Eye (tissue), 1 donor: ENCODE results near the gene THOC5.

Experiments
- DNase-seq: peaks from one replicate; pipeline ENCODE4 v3.0.0-alpha.2; 2015

THOC5 gene

GRCh38 chr22:29470159-29470855, 83.2 kb downstream of the THOC5 start:
- DNase-seq: peak; percentile 87

GRCh38 chr22:29469755-29470154, 83.8 kb downstream of the THOC5 start:
- DNase-seq: no peak

- DNase-seq: no peak
Observed at GRCh38 chr22:29464581-29464980, 89.0 kb downstream of the THOC5 start.

- no peak for DNase-seq
Observed at GRCh38 chr22:29463629-29464028, 89.9 kb downstream of the THOC5 start.

GRCh38 chr22:29461263-29461662, 92.3 kb downstream of the THOC5 start:
- DNase-seq: no peak

GRCh38 chr22:29459773-29460172, 93.8 kb downstream of the THOC5 start:
- DNase-seq: no peak

GRCh38 chr22:29458551-29458950, 95.0 kb downstream of the THOC5 start:
- no peak for DNase-seq

GRCh38 chr22:29457730-29458129, 95.8 kb downstream of the THOC5 start:
- DNase-seq: peak; percentile 76

- DNase-seq: peak; percentile 69
Observed at GRCh38 chr22:29456211-29456671, 97.3 kb downstream of the THOC5 start.
